Measurements from ENCODE around the gene MICALL2.
"Not testable (repeated sequence)": the region's sequence is repeated elsewhere in the genome, so short reads cannot be mapped to it uniquely, and the experiment has no call there.

The MICALL2 gene

GRCh38 chr7:1447112-1447511 is 12.2 kb downstream of the MICALL2 start:
- no peak for DNase-seq

DNA sequence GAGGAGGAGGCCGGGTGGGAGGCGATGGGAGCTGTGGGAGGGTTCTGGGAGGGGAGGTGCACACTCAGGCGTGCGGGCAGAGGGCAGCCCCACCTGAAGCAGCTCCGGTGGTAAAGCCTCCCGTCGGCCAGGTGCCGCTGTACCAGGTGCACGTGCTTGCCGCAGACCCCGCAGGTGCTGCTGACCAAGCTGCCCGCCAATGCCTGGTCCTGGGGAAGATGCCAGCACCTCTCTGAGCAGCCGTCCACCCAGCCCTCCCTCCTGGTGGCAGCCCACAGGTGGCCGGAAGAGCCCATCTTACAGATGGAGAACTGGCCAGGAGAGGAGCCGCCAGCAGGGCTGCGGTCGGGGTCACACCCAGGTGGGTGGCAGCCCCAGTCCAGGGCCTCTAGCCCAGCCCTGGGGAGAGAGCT is 12.6 kb downstream of the MICALL2 start:
- no peak for DNase-seq

DNA sequence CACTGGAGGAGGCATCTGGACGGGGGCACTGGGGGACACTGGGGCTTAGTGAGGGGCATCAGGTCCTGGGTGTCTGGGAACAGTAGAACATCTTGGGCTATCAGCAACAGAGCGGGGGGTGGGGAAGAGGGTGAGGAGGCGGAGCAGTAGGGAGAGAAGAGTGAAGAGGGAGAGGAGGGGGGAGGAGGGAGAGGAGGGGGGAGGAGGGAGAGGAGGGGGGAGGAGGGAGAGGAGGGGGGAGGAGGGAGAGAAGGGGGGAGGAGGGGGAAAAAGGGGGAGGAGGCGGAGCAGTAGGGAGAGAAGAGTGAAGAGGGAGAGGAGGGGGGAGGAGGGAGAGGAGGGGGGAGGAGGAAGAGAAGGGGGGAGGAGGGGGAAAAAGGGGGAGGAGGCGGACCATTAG is 13.2 kb downstream of the MICALL2 start:
- DNase-seq = peak; percentile 33

DNA sequence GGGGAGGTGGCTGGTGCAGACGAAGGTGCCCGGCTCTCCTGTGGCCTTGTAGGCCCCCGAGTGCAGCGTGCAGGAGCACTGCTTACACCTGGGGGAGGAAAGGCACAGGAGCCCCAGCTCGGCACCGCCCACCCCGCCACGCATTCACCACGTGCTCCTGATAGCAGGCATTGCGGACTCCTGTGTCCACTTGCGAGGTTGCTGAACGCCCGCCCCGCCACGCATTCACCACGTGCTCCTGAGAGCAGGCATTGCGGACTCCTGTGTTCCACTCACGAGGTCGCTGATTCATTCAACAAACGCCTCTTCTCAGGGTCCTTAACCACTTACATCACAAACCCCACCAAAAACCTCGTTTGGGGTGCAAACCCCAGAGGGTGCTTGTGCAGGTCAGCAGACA is 13.9 kb downstream of the MICALL2 start:
- DNase-seq = no peak

DNA sequence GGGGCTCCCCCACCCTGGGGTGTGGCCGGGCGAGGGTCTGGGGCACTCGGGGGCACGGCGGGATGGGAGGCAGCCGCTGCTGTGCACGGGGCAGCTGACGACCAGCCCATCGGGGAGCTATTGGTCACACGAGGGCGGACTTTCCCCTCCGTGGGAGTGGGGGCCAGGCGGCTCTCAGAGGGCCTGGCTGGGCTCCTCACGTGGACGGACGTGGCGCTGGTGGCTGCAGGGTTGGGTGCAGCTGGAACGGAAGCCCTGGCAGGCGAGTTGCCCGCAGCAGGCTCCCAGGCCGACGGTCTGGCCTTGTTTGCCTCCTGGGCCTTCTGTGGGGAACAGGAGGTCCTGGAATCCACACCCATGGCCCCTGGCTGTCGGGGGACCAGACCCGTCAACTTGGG is 14.3 kb downstream of the MICALL2 start:
- no peak for DNase-seq

DNA sequence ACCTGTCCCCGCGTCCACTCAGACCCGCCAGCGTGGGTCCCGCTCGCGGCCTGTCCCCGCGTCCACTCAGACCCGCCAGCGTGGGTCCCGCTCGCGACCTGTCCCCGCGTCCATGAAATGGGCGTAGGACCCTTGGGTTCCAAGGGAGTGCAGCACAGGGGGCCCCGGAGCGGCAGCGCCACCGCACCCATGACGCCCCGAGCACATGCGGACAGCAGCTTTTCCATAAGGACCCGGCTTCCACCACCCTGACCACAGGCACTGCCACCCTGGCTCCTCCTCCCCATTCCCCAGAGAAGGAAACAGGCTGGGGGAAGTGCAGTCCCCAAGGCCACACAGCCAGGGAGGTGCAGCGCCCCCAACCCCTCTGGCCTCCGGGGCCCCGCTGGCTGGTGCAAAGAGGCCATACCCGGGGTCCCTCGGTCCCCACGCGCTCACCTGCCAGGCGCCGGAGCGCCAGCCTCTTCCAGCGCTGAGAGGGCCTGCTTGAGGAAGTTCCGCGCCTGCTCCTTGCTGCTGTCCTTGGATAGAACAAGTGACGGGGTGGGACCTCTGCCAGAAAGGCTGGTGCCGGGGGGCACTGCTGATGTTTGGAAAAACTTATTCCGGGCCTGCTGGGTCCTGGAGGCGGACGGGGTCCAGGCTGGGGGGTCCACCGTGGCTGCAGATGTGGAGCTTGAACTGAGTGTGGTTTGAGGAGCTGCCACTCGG is 14.9 kb downstream of the MICALL2 start:
- no peak for DNase-seq

DNA sequence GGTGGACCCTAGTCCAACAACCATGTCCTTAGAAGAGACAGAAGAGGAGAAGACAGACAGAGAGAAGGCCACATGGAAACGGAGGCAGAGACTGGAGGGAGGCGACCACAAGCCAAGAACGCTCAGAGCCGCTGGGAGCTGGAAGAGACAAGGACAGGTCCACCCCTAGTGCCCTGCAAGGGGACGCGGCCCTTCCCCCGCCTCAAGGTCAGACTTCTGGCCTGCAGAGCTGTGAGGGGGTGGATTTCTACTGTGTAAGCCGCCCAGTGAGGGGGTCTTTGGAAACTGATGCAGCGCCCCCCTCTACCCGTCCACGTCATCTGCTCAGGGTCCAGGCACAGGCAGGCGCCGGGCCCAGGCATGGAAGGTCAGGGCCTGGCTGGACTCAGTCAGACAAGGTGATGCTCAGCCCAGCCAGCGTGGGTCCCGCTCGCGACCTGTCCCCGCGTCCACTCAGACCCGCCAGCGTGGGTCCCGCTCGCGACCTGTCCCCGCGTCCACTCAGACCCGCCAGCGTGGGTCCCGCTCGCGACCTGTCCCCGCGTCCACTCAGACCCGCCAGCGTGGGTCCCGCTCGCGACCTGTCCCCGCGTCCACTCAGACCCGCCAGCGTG is 15.6 kb downstream of the MICALL2 start:
- DNase-seq = not testable (repeated sequence)

- no peak for DNase-seq
These were observed 16.7 kb downstream of the MICALL2 start for GRCh38 chr7:1442355-1443124.

GRCh38 chr7:1441615-1442354 is 17.5 kb downstream of the MICALL2 start:
- DNase-seq = no peak

DNA sequence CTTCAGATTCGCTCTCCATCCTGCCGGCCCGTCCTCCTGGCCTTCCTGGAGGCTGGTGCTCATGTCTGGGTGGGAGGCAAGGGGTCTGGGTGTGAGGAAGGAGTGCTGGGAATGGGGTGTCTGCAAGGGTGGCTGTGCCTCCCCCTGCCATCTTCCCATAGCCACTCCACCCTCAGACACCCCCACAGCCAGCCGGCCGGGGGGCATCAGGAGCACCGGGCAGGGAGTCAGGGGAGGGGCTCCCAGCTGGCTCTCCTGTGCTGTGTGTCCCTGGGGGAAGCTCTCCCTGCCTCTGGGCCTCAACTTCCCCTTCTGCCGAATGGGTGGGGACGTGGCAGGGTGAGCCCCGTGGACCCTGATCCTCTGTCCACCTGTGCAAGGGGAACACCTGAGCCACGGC is 18.6 kb downstream of the MICALL2 start:
- DNase-seq = no peak

DNA sequence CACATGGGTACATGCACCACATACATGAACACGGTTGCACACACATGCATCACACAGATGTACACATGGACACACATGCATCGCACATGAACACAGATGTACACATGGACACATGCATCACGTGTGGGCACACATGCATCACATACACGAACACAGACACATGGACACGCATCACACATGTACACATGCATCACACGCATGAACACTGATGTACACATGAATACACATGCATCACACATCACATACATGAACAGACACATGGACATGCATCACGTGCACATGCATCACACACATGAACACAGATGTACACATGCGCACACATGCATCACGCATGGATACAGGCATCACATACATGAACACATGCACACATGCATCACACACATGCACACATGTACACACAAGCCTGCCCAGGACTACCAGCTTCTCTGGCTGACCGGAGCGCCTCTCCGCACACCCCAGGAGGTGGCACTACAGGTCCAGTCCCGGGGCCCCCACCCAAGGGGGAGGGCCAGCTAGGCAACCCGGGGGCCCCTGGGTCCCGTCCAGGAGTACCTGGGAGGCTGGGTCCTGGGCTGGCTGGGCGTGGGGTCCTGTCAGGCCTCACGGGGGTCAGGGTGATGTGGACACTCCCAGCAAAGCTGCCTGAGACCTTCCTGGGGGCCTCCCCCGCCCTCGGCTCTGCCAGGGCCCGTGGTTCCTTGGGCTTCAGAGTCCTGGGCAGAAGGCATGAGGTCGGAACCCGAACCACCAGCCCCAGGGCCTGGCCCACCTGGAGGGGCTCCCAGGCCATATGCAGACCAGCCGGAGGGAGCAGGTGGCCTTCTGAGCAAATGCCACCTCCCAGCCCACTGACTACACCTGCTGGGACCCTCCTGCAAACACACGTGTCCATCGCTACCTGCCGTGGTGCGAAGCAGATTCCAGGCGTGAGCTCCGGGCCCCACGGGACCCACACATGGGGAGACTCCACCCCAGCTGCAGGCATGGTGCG is 19.6 kb downstream of the MICALL2 start:
- DNase-seq = no peak

DNA sequence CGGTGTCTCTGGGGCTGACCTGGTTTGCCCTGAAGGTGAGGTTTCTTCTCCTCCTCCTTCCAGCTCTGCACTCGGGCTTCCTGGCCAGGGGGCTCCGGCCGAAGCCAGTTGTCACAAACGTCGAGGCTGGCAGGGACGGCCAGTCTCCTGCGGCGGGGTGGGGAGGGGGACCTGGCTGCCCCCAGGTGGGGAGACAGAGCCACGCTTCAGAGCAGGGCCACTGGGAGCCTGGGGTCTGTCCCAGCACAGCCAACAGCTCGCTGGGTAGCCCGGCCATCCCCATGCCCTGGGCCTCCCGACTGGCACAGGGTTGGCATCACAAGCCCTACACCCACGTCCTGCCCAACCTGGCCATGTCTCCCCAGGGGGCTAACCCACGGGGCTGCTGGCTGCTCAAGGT is 20.4 kb downstream of the MICALL2 start:
- DNase-seq = no peak

DNA sequence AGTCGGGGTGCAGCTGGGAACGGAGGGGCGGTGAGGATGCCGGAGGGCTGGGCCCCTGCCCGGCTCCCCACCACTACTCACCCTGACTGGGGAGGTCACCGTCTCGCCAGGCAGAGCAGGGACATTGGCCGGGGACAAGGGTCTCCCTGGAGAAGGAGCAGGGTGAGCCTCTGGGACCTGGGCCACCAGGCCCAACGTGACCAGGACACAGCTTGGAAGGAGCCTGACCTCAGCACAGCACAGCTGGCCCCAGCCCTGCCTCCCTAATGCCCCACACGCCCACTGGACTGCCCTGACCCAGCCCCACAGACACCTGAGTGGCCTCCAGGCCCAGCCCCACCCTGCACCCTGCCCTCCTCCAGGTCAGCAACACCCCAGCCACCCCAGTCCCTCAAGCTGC is 21.1 kb downstream of the MICALL2 start:
- no peak for DNase-seq

- no peak for DNase-seq
These were observed 22.0 kb downstream of the MICALL2 start for GRCh38 chr7:1437155-1437880.

- DNase-seq = no peak
These were observed 22.7 kb downstream of the MICALL2 start for GRCh38 chr7:1436608-1437007.

DNA sequence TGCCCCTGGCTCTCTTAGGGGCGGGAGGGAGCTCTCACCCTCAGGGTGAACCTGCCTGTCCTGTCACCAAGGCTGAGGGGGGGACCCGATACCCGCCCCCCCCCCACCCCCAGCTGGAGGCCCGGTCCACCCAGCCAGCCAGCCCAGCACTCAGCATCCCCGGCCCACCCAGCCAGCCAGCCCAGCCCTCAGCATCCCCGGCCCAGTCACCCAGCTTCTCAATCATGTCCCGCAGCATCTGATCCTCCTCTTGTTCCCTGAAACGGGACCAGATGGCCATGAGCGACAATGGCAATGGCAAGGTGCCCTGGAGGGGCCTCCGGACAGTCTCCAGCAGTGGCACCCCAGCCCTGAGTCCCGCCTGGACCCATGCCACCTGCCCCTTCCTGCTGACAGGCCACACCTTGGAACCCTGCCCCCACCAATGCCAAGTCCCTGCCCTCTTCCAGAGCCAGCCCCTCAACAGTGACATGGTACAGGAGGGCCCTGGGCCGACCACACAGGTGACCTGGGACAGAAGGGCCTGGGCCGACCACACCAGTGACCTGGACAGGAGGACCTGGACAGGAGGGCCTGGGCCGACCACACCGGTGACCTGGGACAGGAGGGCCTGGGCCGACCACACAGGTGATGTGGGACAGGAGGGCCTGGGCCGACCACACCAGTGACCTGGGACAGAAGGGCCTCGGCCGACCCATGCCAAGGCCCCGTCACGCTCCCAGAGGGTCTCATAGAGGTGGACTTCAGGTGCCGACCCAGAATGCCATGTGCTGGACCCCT is 24.2 kb downstream of the MICALL2 start:
- no peak for DNase-seq

GRCh38 chr7:1434165-1434718 is 25.0 kb downstream of the MICALL2 start:
- DNase-seq = no peak

DNA sequence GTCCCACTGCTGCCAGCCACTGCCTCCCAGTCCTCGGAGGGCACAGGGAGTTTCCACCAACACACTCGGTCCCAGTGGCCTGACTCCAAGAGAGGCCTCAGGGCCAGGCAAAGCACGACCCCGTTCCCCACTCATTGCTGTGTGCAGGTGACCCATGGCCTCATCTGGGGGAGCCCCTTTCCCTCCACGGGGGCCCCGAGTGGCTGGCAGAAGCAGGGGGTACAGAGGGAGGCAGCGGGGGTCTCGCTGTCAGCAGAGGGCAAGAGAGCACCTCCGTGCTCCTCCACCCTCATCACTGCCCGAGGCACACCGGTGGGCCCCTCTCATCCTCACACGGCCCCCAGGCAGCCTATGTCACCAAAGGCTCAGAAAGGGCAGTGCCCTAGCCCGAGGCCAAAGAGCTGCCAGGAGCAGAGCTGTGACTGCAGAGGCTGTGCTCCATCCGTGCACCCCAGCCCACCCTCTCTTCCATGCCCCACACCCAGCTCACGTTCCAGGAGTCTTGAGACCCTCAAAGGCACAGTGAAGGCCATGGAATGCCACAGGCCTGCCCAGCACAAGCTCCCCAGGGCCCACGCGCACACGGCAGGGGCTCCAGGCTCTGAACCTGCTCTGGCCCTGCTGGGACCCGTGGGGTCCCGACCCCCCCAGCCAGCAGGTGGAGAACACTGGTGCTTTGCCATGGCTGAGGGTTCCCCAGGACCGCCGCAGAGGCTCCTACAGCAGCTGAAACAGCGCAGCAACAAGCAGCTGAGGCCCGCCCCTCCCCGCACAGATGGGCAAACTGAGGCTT is 25.9 kb downstream of the MICALL2 start:
- DNase-seq = no peak

GRCh38 chr7:1432411-1433082 is 26.7 kb downstream of the MICALL2 start:
- peak; percentile 38 for DNase-seq

Data from fibroblast of skin of right biceps (primary cell).